GM12878 (cell line): Measurements from ENCODE around the gene LONRF3. TPM values are rescaled to one million over a fixed set of nuclear protein-coding genes. Genes with fewer than 3 reads are reported as not detected.

ENCODE experiments used
- ATAC-seq: fragments of 200-7000 bp; cut with Tn5 transposase; 3 replicates; pipeline ENCODE4 v1.9.1; 2020; ENCODE audit warnings: mild to moderate bottlenecking, moderate library complexity
- BruUV-seq: library from RNA; stranded (reverse); fragments of 400-500 nt; replicated peaks from 2 replicates; lab custom pipeline; 2021; lab: Mats Ljungman, UMichigan
- CTCF ChIA-PET: fragments of 300-600 bp; sonication (Branson Sonifier 250); formaldehyde crosslinking; extraction: SDS; loops from one replicate; lab custom pipeline; 2021; ENCODE audit warnings: inconsistent platforms; lab: Yijun Ruan, JAX
- POLR2A ChIA-PET: fragments of 350-600 bp; formaldehyde crosslinking; extraction: SDS; loops from one replicate; lab custom pipeline; 2021; ENCODE audit warnings: inconsistent platforms; lab: Charles Lee
- RAD21 ChIA-PET: fragments of 300-600 bp; sonication (Branson Sonifier 250); formaldehyde crosslinking; loops from one replicate; lab custom pipeline; 2023; ENCODE audit warnings: antibody characterized with exemption; ENCODE audit not compliant: unreplicated experiment; lab: Charles Lee
- SMC1A ChIA-PET: fragments of 300-600 bp; sonication (Branson Sonifier 250); formaldehyde crosslinking; loops from one replicate; lab custom pipeline; 2023; ENCODE audit not compliant: unreplicated experiment, uncharacterized antibody; lab: Charles Lee
- DNase-seq: peaks from one replicate; pipeline ENCODE4 v3.0.0-alpha.2; 2011; ENCODE audit warnings: low read depth, low spot score
- FAIRE-seq: peaks from 3 replicates; lab custom pipeline; 2011; peaks lifted over from hg19 to GRCh38; lab: Jason Lieb, UNC
- H2AFZ ChIP-seq: 2 replicates; pipeline ENCODE4 v1.6.0; 2011; ENCODE audit warnings: low read depth, low read length, control low read depth; ENCODE audit not compliant: control insufficient read depth
- H3K27ac ChIP-seq: 2 replicates; pipeline ENCODE4 v1.5.1; 2011; ENCODE audit warnings: control low read depth; ENCODE audit not compliant: control insufficient read depth, insufficient read depth
- H3K27me3 ChIP-seq, 2 experiments: replicated peaks in 1 of 2; 2 replicates each; pipeline versions ENCODE4 v1.6.0 to v1.6.1; 2011; ENCODE audit warnings: low read length in 1 of 2; ENCODE audit not compliant: control insufficient read depth in 2 of 2, insufficient read depth in 2 of 2
- H3K36me3 ChIP-seq, 2 experiments: 2 replicates each; pipeline ENCODE4 v1.5.1; 2011; ENCODE audit warnings: low read length in 1 of 2; ENCODE audit not compliant: control insufficient read depth in 2 of 2, insufficient read depth in 2 of 2
- H3K4me1 ChIP-seq: 2 replicates; pipeline ENCODE4 v1.6.1; 2011; ENCODE audit warnings: mild to moderate bottlenecking, low read length, moderate library complexity, mixed read lengths; ENCODE audit not compliant: control insufficient read depth, insufficient read depth
- H3K4me2 ChIP-seq: 2 replicates; pipeline ENCODE4 v1.6.0; 2011; ENCODE audit warnings: control low read depth; ENCODE audit not compliant: control insufficient read depth, insufficient read depth
- H3K4me3 ChIP-seq: fragments of 200-600 bp; sonication (generic); 2 replicates; pipeline ENCODE4 v1.5.1; 2016
- H3K79me2 ChIP-seq: 2 replicates; pipeline ENCODE4 v1.6.0; 2011; ENCODE audit warnings: low read length; ENCODE audit not compliant: control insufficient read depth, insufficient read depth
- H3K9ac ChIP-seq: 2 replicates; pipeline ENCODE4 v1.8.0; 2011; ENCODE audit warnings: low read length, control low read depth, mixed read lengths; ENCODE audit not compliant: control insufficient read depth, insufficient read depth
- H3K9me3 ChIP-seq: replicated peaks from 3 replicates; pipeline ENCODE4 v1.5.1; 2011; ENCODE audit warnings: mild to moderate bottlenecking, low read length; ENCODE audit not compliant: control insufficient read depth, insufficient read depth
- H4K20me1 ChIP-seq: 2 replicates; pipeline ENCODE4 v1.6.0; 2011; ENCODE audit not compliant: control insufficient read depth, insufficient read depth
- ATF2 ChIP-seq: IDR thresholded peaks from 2 replicates; pipeline ENCODE4 v1.6.1; 2012; ENCODE audit warnings: low read length, inconsistent platforms
- BCL11A ChIP-seq: IDR thresholded peaks from 2 replicates; pipeline ENCODE4 v1.6.1; 2011; ENCODE audit warnings: low read depth, low read length
- CBX5 ChIP-seq: sonication (generic); IDR thresholded peaks from 2 replicates; pipeline ENCODE4 v1.6.1; 2016; ENCODE audit warnings: low read depth, moderate library complexity, mild to moderate bottlenecking, inconsistent platforms
- CHD4 ChIP-seq: fragments of 200-600 bp; sonication (generic); IDR thresholded peaks from 2 replicates; pipeline ENCODE4 v1.6.1; 2016; ENCODE audit warnings: mild to moderate bottlenecking
- E2F8 ChIP-seq: fragments of 450-650 bp; IDR thresholded peaks from 2 replicates; pipeline ENCODE4 v1.6.1; 2018; ENCODE audit warnings: mild to moderate bottlenecking, low read depth, moderate library complexity; ENCODE audit not compliant: partially characterized antibody
- E4F1 ChIP-seq: fragments of 450-650 bp; IDR thresholded peaks from 2 replicates; pipeline ENCODE4 v1.6.1; 2018; ENCODE audit warnings: borderline replicate concordance, mild to moderate bottlenecking; ENCODE audit not compliant: partially characterized antibody
- ETV6 ChIP-seq, 2 experiments: fragments of 450-650 bp in 1 of 2; IDR thresholded peaks in 1 of 2; conservative IDR thresholded peaks in 1 of 2; 2 replicates each; pipeline ENCODE4 v1.6.1; 2014; ENCODE audit warnings: antibody characterized with exemption in 1 of 2, borderline replicate concordance in 1 of 2, low read depth in 1 of 2, mild to moderate bottlenecking in 1 of 2, moderate library complexity in 1 of 2
- IRF5 ChIP-seq: fragments of 450-650 bp; IDR thresholded peaks from 2 replicates; pipeline ENCODE4 v1.6.1; 2017; ENCODE audit warnings: borderline replicate concordance
- YY1 ChIP-seq: IDR thresholded peaks from 2 replicates; pipeline ENCODE4 v1.6.1; 2011; ENCODE audit warnings: low read depth, mild to moderate bottlenecking, low read length
- WGBS: methylation state at CpG from one replicate; pipeline ENCODE4 v1.1.6; 2016; ENCODE audit warnings: low lambda C conversion rate; ENCODE audit not compliant: insufficient replicate concordance, insufficient coverage; ENCODE audit errors: missing lambda C conversion rate; 5-methylcytosine and 5-hydroxymethylcytosine counted together
- in situ Hi-C: fragments of 300-500 bp; cut with MboI; formaldehyde crosslinking; loops from 9 replicates; pipeline ENCODE4 v1.14.3; 2018; ENCODE audit warnings: mixed read lengths
- intact Hi-C: fragments of 100-400 bp; cut with micrococcal nuclease; formaldehyde crosslinking; loops from one replicate; pipeline ENCODE4 v1.14.2; 2022; ENCODE audit not compliant: unreplicated experiment
- polyA plus RNA-seq, 11 experiments: library from polyadenylated mRNA; depleted of rRNA in 4 of 11; unstranded in 6 of 11; stranded (reverse) in 5 of 11; fragments of >200 nt; fragmentation: Nextera tagmentation in 4 of 11; fragmentation: Illumina TruSeq in 1 of 11; extraction: Ambion mirVana in 4 of 11; extraction: Trizol in 1 of 11; gene quantifications; 1 replicate in 1 of 11; 2 replicates in 10 of 11; pipeline versions ENCODE4 v1.2.1 to v1.2.3, GENCODE V29; 2011 to 2016; ENCODE audit warnings: inconsistent platforms in 2 of 11, missing spikeins in 2 of 11, low read depth in 1 of 11
- total RNA-seq, 4 experiments: library from RNA; depleted of rRNA in 3 of 4; stranded (reverse); fragments of >200 nt in 3 of 4; fragmentation: Illumina TruSeq in 1 of 4; extraction: Trizol in 1 of 4; gene quantifications; 2 replicates each; pipeline versions ENCODE4 v1.2.1 to v1.2.3, GENCODE V29; 2013 to 2021
- TF ChIP-seq, protein P1 (sequence below): fragments of 450-650 bp; IDR thresholded peaks from 2 replicates; pipeline ENCODE4 v1.6.1; 2016; ENCODE audit warnings: mild to moderate bottlenecking

The LONRF3 gene
- total and polyA plus RNA-seq, 10 of the 15 experiments (the other 5 are each of a cell fraction or from before 2014, with no cell fraction given): 0.05 to 0.23 (median 0.09) TPM; not detected in 3

- TF ChIP-seq E2F8 (no peak), YY1 (peak; percentile 48; the same call in 1 of the 2 replicates), BCL11A (no peak), ATF2 (no peak)
These were observed 30.6 kb downstream of the LONRF3 start (continued) for GRCh38 chrX:119004920-119005524.

- in situ Hi-C loops (no loop called here), intact Hi-C loops (no loop called here)
- no peak overlapping the region for H2AFZ ChIP-seq
- no TSS peak for BruUV-seq
- H3K9me3 ChIP-seq: no peaks in the 10 kb centered on the region
- no peak overlapping the region for H3K4me3 ChIP-seq
- H3K36me3 ChIP-seq: no peaks in the 10 kb centered on the region
- FAIRE-seq: no peak
- no peak for DNase-seq
- 79% methylated on average over 3 of the region's 3 CpGs for WGBS
- H3K4me2 ChIP-seq: no peak overlapping the region
- H3K27ac ChIP-seq: no peak overlapping the region
- ChIA-PET CTCF (interaction anchor here (1.1 to 7.1 kb wide), 3 partner anchors 58 to 159 kb away, joined by 4 to 43 read pairs (median 19); no protein-coding TSS in a partner anchor), RAD21 (interaction anchor here (0.6 kb wide), 1 partner anchor 177 kb away, joined by 5 read pairs; no protein-coding TSS in a partner anchor), SMC1A (no interaction called here), POLR2A (no interaction called here)
- no peak overlapping the region for H3K9ac ChIP-seq
- no peaks in the 10 kb centered on the region; a peak in 1 of 4 replicates for H3K27me3 ChIP-seq
- ATAC-seq: no peak
- no peaks in the 10 kb centered on the region for H3K79me2 ChIP-seq
- H4K20me1 ChIP-seq: no peaks in the 10 kb centered on the region
- H3K4me1 ChIP-seq: no peaks in the 10 kb centered on the region
- TF ChIP-seq BCL11A (no peak), CBX5 (no peak), CHD4 (no peak), ETV6 (conservative IDR thresholded peaks at IDR 0.05 in 1 of 2, IDR thresholded peaks at IDR 0.05 in 1 of 2; ENCODE audit: borderline replicate concordance in 1 of 2, low read depth in 1 of 2) (no peak), IRF5 (no peak), E4F1 (no peak)
- TF ChIP-seq, protein P1, sequence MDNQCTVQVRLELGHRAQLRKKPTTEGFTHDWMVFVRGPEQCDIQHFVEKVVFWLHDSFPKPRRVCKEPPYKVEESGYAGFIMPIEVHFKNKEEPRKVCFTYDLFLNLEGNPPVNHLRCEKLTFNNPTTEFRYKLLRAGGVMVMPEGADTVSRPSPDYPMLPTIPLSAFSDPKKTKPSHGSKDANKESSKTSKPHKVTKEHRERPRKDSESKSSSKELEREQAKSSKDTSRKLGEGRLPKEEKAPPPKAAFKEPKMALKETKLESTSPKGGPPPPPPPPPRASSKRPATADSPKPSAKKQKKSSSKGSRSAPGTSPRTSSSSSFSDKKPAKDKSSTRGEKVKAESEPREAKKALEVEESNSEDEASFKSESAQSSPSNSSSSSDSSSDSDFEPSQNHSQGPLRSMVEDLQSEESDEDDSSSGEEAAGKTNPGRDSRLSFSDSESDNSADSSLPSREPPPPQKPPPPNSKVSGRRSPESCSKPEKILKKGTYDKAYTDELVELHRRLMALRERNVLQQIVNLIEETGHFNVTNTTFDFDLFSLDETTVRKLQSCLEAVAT: no peak
These were observed 32.9 kb downstream of the LONRF3 start for GRCh38 chrX:119007189-119007770.
